ENCODE measurements around the gene DNAAF2.

- no peak for TF ChIP-seq TAF1 (CRISPR knock-in tag; IDR thresholded peaks at IDR 0.05)
- TF ChIP-seq TFDP1 (CRISPR knock-in tag; IDR thresholded peaks at IDR 0.05; ENCODE audit: borderline replicate concordance), result no peak
- TF ChIP-seq TP53 (CRISPR knock-in tag; conservative IDR thresholded peaks at IDR 0.05), result no peak
- TF ChIP-seq HOXA7 (CRISPR knock-in tag; IDR thresholded peaks at IDR 0.05), result no peak
- no peak for TF ChIP-seq ATF7 (IDR thresholded peaks at IDR 0.05)
- no peak for TF ChIP-seq ATF7 (CRISPR knock-in tag; IDR thresholded peaks at IDR 0.05)
- TF ChIP-seq CTCF (CRISPR knock-in tag; IDR thresholded peaks at IDR 0.05), result no peak
- no peak for TF ChIP-seq KDM5B (CRISPR knock-in tag; IDR thresholded peaks at IDR 0.05; ENCODE audit: borderline replicate concordance)
- TF ChIP-seq JUND (CRISPR knock-in tag; IDR thresholded peaks at IDR 0.05), result no peak
- TF ChIP-seq SRF (IDR thresholded peaks at IDR 0.05; ENCODE audit: low read depth, low read length), result no peak
- no peak for TF ChIP-seq MXI1 (IDR thresholded peaks at IDR 0.05; ENCODE audit: borderline replicate concordance, low read depth, low read length)
- no peak for TF ChIP-seq RFX5 (IDR thresholded peaks at IDR 0.05; ENCODE audit: low read depth, low read length)
- TF ChIP-seq REST (IDR thresholded peaks at IDR 0.05; ENCODE audit: borderline replicate concordance in 1 of 2, low read depth in 1 of 2, low read length in 2 of 2), result no peak
Measured at GRCh38 chr14:49653508-49653907, 18.5 kb upstream of the DNAAF2 start.
